ENCODE measurements around the gene DUSP28. TPM values are rescaled to one million over a fixed set of nuclear protein-coding genes. Genes with fewer than 3 reads are reported as not detected.
A peak's percentile ranks its signal among the peaks of the same experiment; 100 is the strongest.

DUSP28 gene
- total RNA-seq, 4 donors from 2014 or later, result 3.0 to 5.3 (median 4.0) TPM

DNA sequence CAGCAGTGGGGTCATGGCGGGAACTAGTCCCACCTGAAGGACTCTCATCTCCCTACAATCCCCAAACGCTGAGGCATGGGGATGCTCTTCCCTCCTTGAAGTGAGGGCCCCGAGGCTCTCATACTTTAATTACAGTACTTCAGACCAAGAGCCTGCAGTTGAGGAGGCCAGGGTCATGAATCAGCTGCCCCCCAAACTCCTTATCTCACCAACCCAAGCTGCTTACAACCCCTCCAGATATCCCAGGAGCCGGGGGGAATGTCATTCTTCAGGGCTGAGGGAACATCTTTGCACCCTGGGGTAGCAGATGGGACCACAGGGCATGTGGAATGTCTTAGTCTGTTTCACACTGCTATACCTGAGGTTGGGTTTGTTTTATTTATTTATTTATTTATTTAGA is 23.6 kb downstream of the DUSP28 start:
- Histone ChIP-seq H3K27ac (no peak overlapping the region), H3K4me3 (no peak overlapping the region), H3K4me1 (peaks cover 0 to 73% (median 33%) of the 10 kb centered on the region in 3 donors), H3K9me3 (no peaks in the 10 kb centered on the region), H3K36me3 (peaks cover 0 to 12% of the 10 kb centered on the region in 2 donors), H3K27me3 (no peaks in the 10 kb centered on the region)
- 80% methylated on average over 1 to 3 of the region's 4 CpGs for WGBS, 2 donors (ENCODE audit: low coverage in 1 of 2)
- ATAC-seq, result no peak
- TF ChIP-seq EP300 (IDR thresholded peaks at IDR 0.05) (no peak), POLR2AphosphoS5 (IDR thresholded peaks at IDR 0.05) (no peak), POLR2A (IDR thresholded peaks at IDR 0.05) (no peak)
- TF ChIP-seq, protein P1, sequence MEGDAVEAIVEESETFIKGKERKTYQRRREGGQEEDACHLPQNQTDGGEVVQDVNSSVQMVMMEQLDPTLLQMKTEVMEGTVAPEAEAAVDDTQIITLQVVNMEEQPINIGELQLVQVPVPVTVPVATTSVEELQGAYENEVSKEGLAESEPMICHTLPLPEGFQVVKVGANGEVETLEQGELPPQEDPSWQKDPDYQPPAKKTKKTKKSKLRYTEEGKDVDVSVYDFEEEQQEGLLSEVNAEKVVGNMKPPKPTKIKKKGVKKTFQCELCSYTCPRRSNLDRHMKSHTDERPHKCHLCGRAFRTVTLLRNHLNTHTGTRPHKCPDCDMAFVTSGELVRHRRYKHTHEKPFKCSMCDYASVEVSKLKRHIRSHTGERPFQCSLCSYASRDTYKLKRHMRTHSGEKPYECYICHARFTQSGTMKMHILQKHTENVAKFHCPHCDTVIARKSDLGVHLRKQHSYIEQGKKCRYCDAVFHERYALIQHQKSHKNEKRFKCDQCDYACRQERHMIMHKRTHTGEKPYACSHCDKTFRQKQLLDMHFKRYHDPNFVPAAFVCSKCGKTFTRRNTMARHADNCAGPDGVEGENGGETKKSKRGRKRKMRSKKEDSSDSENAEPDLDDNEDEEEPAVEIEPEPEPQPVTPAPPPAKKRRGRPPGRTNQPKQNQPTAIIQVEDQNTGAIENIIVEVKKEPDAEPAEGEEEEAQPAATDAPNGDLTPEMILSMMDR (IDR thresholded peaks at IDR 0.05), result no peak

DNA sequence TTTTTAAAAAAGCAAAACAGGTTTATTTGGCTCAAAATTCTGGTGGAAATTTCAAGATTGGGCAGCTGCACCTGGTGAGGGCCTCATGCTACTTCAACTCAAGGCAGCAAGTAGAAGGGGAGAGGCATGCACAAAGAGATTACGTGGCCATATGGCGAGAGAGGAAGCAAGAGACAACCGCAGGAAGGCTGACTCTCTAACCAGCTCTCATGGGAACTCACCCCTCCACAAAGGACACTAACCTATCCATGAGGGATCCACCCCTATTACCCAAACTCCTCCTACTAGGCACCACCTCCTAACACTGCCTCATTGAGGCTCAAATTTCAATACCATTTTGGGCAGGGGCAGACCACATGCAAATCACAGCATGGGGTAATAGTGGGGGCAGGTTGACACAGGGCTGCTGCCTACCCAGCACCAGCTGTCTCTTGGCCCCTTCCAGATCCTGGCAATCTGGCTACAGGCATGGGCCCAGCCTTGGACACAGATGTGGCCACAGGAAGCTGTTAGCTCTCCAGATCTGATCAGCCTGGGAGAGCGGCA is 24.4 kb downstream of the DUSP28 start:
- H3K9me3 ChIP-seq, result no peaks in the 10 kb centered on the region
- peaks cover 0 to 73% (median 30%) of the 10 kb centered on the region in 3 donors for H3K4me1 ChIP-seq
- peak overlapping the region in 2 of 4 donors; percentile 35 to 91 for H3K27ac ChIP-seq
- no peak for ATAC-seq
- H3K4me3 ChIP-seq, result peak overlapping the region in 1 of 2 donors; percentile 70
- WGBS, 2 donors (ENCODE audit: low coverage in 1 of 2), result 68 to 80% methylated on average over 2 to 3 of the region's 4 CpGs
- peaks cover 0 to 14% of the 10 kb centered on the region in 2 donors for H3K36me3 ChIP-seq
- TF ChIP-seq EP300 (IDR thresholded peaks at IDR 0.05) (no peak), POLR2A (IDR thresholded peaks at IDR 0.05) (no peak), POLR2AphosphoS5 (IDR thresholded peaks at IDR 0.05) (no peak)
- TF ChIP-seq, protein P1 (IDR thresholded peaks at IDR 0.05), result no peak
- H3K27me3 ChIP-seq, result no peaks in the 10 kb centered on the region

DNA sequence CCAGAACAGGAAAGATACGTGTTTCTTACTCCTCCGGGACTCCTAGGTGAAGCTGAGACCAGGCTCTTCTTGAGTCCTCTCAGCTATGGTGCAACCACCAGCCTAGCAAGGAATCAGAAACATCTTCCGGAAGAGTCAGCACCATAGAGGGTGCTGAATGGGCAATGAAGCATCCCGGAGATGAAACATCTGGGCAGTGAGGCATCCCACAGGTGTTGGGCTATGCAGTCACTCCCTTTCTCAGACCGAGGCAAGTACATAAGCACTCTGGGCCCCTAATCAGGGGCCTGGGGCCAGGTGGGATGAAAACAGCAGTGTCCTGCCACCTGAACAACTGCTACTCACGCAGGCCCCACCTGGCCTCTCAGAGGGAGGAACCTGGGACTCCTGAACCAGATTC is 24.9 kb downstream of the DUSP28 start:
- Histone ChIP-seq H3K36me3 (peaks cover 0 to 19% of the 10 kb centered on the region in 2 donors), H3K9me3 (no peaks in the 10 kb centered on the region), H3K27me3 (no peaks in the 10 kb centered on the region), H3K4me1 (peaks cover 0 to 67% (median 27%) of the 10 kb centered on the region in 3 donors), H3K27ac (peak overlapping the region in 2 of 4 donors; percentile 91), H3K4me3 (peak overlapping the region in 1 of 2 donors; percentile 70)
- no peak for ATAC-seq
- WGBS, 2 donors (ENCODE audit: low coverage in 1 of 2), result 93% methylated on average over 3 of the region's 6 CpGs; no CpG with 5 or more reads in 1 of the 2 donors
- TF ChIP-seq POLR2A (IDR thresholded peaks at IDR 0.05) (no peak), EP300 (IDR thresholded peaks at IDR 0.05) (no peak)

DNA sequence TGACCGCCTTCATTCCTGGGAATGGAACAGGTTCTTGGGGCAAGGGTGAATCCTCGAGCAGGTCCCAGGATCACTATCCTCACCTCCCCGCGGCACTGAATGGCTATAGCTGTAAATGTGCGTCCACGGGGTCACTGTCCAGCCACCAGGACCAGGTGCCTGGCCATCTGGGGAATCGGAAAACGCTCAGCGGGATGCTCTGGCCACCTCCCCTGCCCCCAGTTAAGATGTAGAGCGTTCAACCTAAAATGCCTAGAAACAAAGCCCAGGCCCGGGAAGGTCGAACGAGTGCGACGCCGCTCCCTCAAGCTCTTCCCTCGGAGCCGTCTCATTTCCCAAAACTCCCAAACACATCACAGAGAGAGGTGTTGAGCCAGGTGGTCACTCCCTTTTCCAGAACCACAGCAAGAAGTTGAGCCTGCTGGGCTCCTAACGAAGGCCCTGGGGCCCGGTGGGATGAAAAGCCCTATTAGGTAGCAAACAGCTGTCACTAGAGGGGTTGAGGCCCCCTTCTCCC is 25.6 kb downstream of the DUSP28 start:
- Histone ChIP-seq H3K27me3 (no peaks in the 10 kb centered on the region), H3K36me3 (peaks cover 0 to 23% of the 10 kb centered on the region in 2 donors), H3K4me1 (peaks cover 0 to 61% (median 27%) of the 10 kb centered on the region in 3 donors), H3K4me3 (peak overlapping the region; percentile 55 to 70), H3K27ac (peak overlapping the region; percentile 85 to 93 (median 91)), H3K9me3 (no peaks in the 10 kb centered on the region)
- ATAC-seq, result no peak
- 0% methylated on average over 9 of the region's 20 CpGs; no CpG with 5 or more reads in 1 of the 2 donors for WGBS, 2 donors (ENCODE audit: low coverage in 1 of 2)
- no peak for TF ChIP-seq POLR2AphosphoS5 (IDR thresholded peaks at IDR 0.05)
- no peak for TF ChIP-seq POLR2A (IDR thresholded peaks at IDR 0.05)
- TF ChIP-seq, protein P1 (IDR thresholded peaks at IDR 0.05), result no peak
- TF ChIP-seq EP300 (IDR thresholded peaks at IDR 0.05), result no peak

DNA sequence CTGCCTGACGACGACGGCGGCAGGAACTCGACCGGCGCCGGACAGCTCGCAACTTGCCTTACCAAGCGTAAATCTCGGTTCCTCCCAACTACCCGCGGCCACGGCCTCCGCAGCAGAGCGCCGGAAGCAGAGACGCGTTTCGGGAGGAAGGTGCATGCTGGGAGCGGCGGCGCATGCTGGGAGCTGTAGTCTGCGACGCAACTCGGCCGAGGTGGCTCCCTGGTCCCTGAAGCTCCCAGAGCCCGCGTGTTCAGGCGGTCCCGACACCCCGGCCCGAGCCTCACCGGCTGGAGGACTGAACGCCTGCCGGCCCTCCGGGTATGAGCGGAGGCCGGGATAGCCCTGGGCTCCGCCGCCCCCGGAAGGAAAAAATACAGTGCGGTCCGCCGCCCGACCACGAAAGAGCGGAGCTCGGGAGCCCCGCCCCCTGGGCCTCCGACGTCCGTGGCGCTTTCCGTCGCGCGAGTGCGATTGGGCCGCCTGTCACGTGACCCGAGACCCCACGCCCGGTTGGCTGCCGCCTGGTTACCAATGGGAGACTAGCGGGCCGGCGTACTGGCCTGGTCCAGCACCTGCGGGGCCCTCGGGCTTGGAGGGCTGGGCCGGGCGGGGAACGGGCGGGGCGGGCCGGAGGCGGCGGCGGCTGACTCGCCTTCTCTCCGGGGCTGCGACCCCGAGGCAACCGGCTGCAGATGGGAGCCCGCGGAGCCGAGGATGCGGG is 26.2 kb downstream of the DUSP28 start, which contains the start of gene CAPN10:
Gene CAPN10 (plus strand): TSS at position 537 of the 721 bp plus-strand sequence. CDS start 178 bp downstream, at position 715.
- peak; percentile 98 for ATAC-seq
- TF ChIP-seq EP300 (IDR thresholded peaks at IDR 0.05) (no peak), POLR2A (IDR thresholded peaks at IDR 0.05) (peak; percentile 51 to 60), POLR2AphosphoS5 (IDR thresholded peaks at IDR 0.05) (peak; percentile 68)
- TF ChIP-seq, protein P1 (IDR thresholded peaks at IDR 0.05), result peak in 2 of 4 experiments; percentile 8 to 21
- no CpG with 5 or more reads among the region's 88 CpGs for WGBS, 2 donors (ENCODE audit: low coverage in 1 of 2)
- Histone ChIP-seq H3K9me3 (no peaks in the 10 kb centered on the region), H3K36me3 (peaks cover 0 to 23% of the 10 kb centered on the region in 2 donors), H3K27ac (peak within 1 kb of the TSS; percentile 85 to 93 (median 91)), H3K4me1 (peaks cover 0 to 60% (median 27%) of the 10 kb centered on the region in 3 donors), H3K27me3 (no peaks in the 10 kb centered on the region), H3K4me3 (peak within 1 kb of the TSS; percentile 55 to 70)

All from gastroesophageal sphincter (tissue), 4 donors.